IMR-90 (cell line): ENCODE results near the gene WWP2.

Source experiments
- BHLHE40 ChIP-seq: fragments of 150-350 bp; IDR thresholded peaks from 2 replicates; pipeline ENCODE4 v1.6.1; 2016; ENCODE audit warnings: mild to moderate bottlenecking, low read depth, low read length
- CTCF ChIP-seq: conservative IDR thresholded peaks from 2 replicates; pipeline ENCODE4 v1.5.1; 2012; ENCODE audit warnings: mild to moderate bottlenecking, low read depth, low read length, improper control_type of control experiment
- ELK1 ChIP-seq: fragments of 150-350 bp; IDR thresholded peaks from 2 replicates; pipeline ENCODE4 v1.6.1; 2016; ENCODE audit warnings: low read depth, mild to moderate bottlenecking, low read length, moderate library complexity, borderline replicate concordance
- FOS ChIP-seq: fragments of 150-350 bp; IDR thresholded peaks from 2 replicates; pipeline ENCODE4 v1.6.1; 2016; ENCODE audit warnings: low read depth, low read length
- MAFK ChIP-seq: IDR thresholded peaks from 2 replicates; pipeline ENCODE4 v1.6.1; 2012; ENCODE audit warnings: low read depth, low read length, improper control_type of control experiment
- MAZ ChIP-seq: IDR thresholded peaks from 2 replicates; pipeline ENCODE4 v1.6.1; 2012; ENCODE audit warnings: low read depth, mild to moderate bottlenecking, low read length, improper control_type of control experiment, moderate library complexity, borderline replicate concordance
- MXI1 ChIP-seq: IDR thresholded peaks from 2 replicates; pipeline ENCODE4 v1.6.1; 2012; ENCODE audit warnings: low read depth, mild to moderate bottlenecking, low read length, moderate library complexity, borderline replicate concordance
- NFE2L2 ChIP-seq: fragments of 150-350 bp; IDR thresholded peaks from 2 replicates; pipeline ENCODE4 v1.6.1; 2016; ENCODE audit warnings: low read depth, mild to moderate bottlenecking, low read length
- POLR2A ChIP-seq: IDR thresholded peaks from 2 replicates; pipeline ENCODE4 v1.6.1; 2012; ENCODE audit warnings: mild to moderate bottlenecking, low read depth, low read length
- RAD21 ChIP-seq: IDR thresholded peaks from 2 replicates; pipeline ENCODE4 v1.6.1; 2012; ENCODE audit warnings: low read length, improper control_type of control experiment
- RCOR1 ChIP-seq: IDR thresholded peaks from 2 replicates; pipeline ENCODE4 v1.6.1; 2012; ENCODE audit warnings: mild to moderate bottlenecking, low read length, improper control_type of control experiment; ENCODE audit not compliant: insufficient replicate concordance
- RFX5 ChIP-seq: IDR thresholded peaks from 2 replicates; pipeline ENCODE4 v1.8.0; 2012; ENCODE audit warnings: low read depth, mild to moderate bottlenecking, low read length, moderate library complexity
- SMC3 ChIP-seq: fragments of 150-350 bp; IDR thresholded peaks from 2 replicates; pipeline ENCODE4 v1.6.1; 2016; ENCODE audit warnings: low read depth, mild to moderate bottlenecking, antibody characterized with exemption, low read length, moderate library complexity
- TF ChIP-seq, protein P1 (sequence below): fragments of 150-350 bp; IDR thresholded peaks from 2 replicates; pipeline ENCODE4 v1.6.1; 2017; ENCODE audit warnings: mild to moderate bottlenecking, antibody characterized with exemption, low read length, low read depth

DNA sequence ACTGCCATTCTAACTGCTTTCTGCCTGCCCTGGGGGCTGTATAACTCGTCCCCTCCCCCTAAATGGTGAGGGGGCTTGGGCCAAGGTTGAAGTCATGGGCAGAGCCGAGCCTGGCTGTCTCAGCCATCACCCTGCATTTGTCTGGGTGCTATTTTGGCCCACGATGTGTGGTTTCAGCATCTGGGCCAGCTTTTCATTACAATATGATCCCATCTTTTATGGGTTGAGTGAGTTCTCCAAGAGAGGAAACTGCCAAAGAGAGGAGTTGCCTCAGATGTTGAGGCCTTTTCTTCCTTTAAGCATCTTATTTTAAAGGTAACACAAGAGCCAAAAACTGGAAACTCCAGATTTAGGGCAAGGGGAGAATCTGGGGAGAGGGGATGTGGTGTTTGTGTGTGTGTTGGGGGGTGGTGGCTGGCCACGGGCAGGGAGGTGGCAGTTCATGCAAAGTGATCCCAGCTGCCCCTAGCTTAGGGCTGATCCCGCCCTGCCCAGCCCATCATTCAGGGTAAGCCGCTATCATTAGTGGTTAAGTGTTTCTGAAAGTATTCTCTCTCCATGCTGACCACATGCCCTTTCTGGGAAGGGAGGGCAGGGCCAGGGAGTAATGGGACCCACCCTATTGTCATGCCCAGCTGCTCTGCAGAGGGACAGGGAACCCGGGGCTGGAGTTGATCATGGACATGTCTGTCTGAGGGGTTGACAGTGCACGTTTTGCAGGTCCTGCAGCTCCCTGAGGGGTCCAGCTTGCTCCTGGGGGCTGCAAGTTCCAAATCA is 105.8 kb downstream of the WWP2 start:
- TF ChIP-seq RFX5 (no peak), CTCF (no peak), RAD21 (no peak), RCOR1 (no peak), POLR2A (no peak), MXI1 (no peak), MAZ (no peak), SMC3 (no peak), FOS (no peak), ELK1 (no peak), BHLHE40 (no peak), MAFK (no peak), NFE2L2 (no peak)
- TF ChIP-seq, protein P1, sequence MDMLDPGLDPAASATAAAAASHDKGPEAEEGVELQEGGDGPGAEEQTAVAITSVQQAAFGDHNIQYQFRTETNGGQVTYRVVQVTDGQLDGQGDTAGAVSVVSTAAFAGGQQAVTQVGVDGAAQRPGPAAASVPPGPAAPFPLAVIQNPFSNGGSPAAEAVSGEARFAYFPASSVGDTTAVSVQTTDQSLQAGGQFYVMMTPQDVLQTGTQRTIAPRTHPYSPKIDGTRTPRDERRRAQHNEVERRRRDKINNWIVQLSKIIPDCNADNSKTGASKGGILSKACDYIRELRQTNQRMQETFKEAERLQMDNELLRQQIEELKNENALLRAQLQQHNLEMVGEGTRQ, result no peak
